22Rv1 (cell line): ENCODE measurements around the gene POPDC3.

Source experiments
- ZFX ChIP-seq: fragments of 450-650 bp; IDR thresholded peaks from 2 replicates; pipeline ENCODE4 v1.6.1; 2017; ENCODE audit warnings: antibody characterized with exemption, borderline replicate concordance
- TF ChIP-seq, protein P1 (sequence below): fragments of 450-650 bp; IDR thresholded peaks from 2 replicates; pipeline ENCODE4 v1.5.1; 2017; ENCODE audit warnings: mild to moderate bottlenecking

DNA sequence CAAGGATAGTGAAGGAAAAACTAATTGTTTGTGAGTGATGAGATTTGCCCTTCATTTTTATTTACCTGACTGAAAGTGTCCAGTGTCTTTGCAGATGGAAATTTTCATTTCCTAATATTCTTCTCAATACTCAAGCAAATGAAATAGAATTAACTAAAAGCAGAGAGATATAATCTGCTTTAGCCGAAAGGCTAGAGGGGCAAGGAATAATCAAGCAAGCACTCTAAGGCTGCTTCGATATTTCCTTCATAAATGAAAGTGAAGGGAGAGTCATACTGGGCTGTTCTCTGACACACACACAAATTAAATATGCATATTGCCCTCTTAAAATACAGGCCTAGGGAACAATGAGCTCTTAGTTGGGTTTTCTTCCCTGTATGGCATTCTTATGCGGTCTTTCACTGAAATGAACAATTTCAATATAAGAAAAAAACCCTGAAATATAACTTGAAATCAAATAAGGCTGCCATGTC, 47.5 kb upstream of the POPDC3 start:
- TF ChIP-seq ZFX, result no peak
- TF ChIP-seq, protein P1, sequence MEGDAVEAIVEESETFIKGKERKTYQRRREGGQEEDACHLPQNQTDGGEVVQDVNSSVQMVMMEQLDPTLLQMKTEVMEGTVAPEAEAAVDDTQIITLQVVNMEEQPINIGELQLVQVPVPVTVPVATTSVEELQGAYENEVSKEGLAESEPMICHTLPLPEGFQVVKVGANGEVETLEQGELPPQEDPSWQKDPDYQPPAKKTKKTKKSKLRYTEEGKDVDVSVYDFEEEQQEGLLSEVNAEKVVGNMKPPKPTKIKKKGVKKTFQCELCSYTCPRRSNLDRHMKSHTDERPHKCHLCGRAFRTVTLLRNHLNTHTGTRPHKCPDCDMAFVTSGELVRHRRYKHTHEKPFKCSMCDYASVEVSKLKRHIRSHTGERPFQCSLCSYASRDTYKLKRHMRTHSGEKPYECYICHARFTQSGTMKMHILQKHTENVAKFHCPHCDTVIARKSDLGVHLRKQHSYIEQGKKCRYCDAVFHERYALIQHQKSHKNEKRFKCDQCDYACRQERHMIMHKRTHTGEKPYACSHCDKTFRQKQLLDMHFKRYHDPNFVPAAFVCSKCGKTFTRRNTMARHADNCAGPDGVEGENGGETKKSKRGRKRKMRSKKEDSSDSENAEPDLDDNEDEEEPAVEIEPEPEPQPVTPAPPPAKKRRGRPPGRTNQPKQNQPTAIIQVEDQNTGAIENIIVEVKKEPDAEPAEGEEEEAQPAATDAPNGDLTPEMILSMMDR, result no peak
